SKM-1 (cell line): Measurements from ENCODE around the gene PGF.

Source experiments
- DNase-seq: peaks from one replicate; lab custom pipeline; 2025; ENCODE audit not compliant: unreplicated experiment; lab: John Stamatoyannopoulos, UW

Gene PGF

GRCh38 chr14:74921053-74921620 is 34.3 kb downstream of the PGF start:
- DNase-seq: no peak

GRCh38 chr14:74920281-74920680 is 35.1 kb downstream of the PGF start:
- no peak for DNase-seq

GRCh38 chr14:74919421-74920165 is 35.8 kb downstream of the PGF start:
- DNase-seq: no peak

GRCh38 chr14:74918380-74918779 is 37.0 kb downstream of the PGF start:
- no peak for DNase-seq

- no peak for DNase-seq
These were observed 37.7 kb downstream of the PGF start for GRCh38 chr14:74917646-74918081.

- no peak for DNase-seq
These were observed 38.2 kb downstream of the PGF start for GRCh38 chr14:74917178-74917543.

GRCh38 chr14:74915826-74916225 is 39.6 kb downstream of the PGF start:
- no peak for DNase-seq

GRCh38 chr14:74915426-74915825 is 40.0 kb downstream of the PGF start:
- DNase-seq: no peak

- DNase-seq: no peak
These were observed 41.3 kb downstream of the PGF start for GRCh38 chr14:74913986-74914573.

- no peak for DNase-seq
These were observed 41.9 kb downstream of the PGF start for GRCh38 chr14:74913393-74913910.

GRCh38 chr14:74912801-74913200 is 42.6 kb downstream of the PGF start:
- no peak for DNase-seq

GRCh38 chr14:74912111-74912510 is 43.3 kb downstream of the PGF start:
- no peak for DNase-seq

GRCh38 chr14:74911704-74912103 is 43.7 kb downstream of the PGF start:
- DNase-seq: no peak

GRCh38 chr14:74911221-74911620 is 44.2 kb downstream of the PGF start:
- DNase-seq: no peak

- DNase-seq: no peak
These were observed 44.8 kb downstream of the PGF start for GRCh38 chr14:74910556-74910955.

GRCh38 chr14:74909911-74910310 is 45.5 kb downstream of the PGF start:
- no peak for DNase-seq

GRCh38 chr14:74909501-74909900 is 45.9 kb downstream of the PGF start:
- no peak for DNase-seq

- DNase-seq: no peak
These were observed 46.5 kb downstream of the PGF start for GRCh38 chr14:74908861-74909341.

- no peak for DNase-seq
These were observed 47.7 kb downstream of the PGF start for GRCh38 chr14:74907744-74908143.

- no peak for DNase-seq
These were observed 48.4 kb downstream of the PGF start for GRCh38 chr14:74906925-74907521.

GRCh38 chr14:74905595-74906142 is 49.7 kb downstream of the PGF start:
- DNase-seq: no peak
